ENCODE data around the gene FRMD4A.

Gene FRMD4A

DNA sequence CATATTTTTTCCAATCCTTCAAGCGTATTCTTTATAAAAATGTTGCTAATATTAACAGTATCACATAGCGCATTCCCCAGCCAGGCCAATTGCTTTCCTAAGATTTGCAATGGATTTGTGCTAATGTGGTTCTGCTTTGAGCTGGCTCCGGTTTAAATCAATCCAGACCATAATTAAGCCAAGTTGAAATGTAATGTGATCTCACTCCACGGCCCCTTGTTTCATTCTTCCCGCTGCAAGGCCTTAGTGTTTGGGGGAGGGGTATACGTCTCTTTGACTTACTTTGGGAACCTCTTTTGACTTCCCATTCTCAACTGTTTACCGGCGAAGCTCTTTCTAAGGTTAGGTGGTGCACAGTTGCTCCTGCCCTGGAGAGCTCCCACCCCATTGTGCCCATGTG, 657.6 kb downstream of the FRMD4A start:
- Histone ChIP-seq H3K27me3 (ENCODE audit: insufficient read depth, low read length, poor library complexity) (no peaks in the 10 kb centered on the region), H3K4me3 (ENCODE audit: low read depth in 1 of 2, low read length in 2 of 2) (no peak overlapping the region), H4K20me1 (ENCODE audit: insufficient read depth, low read length) (0 out of 2 replicates have a peak, but pooled peaks cover 3% of the 10 kb centered on the region), H2AFZ (ENCODE audit: low read depth, low read length) (no peak overlapping the region), H3K9me3 (ENCODE audit: insufficient read depth, low read length, severe bottlenecking) (no peaks in the 10 kb centered on the region), H3K4me1 (ENCODE audit: insufficient read depth, low read length) (no peaks in the 10 kb centered on the region), H3K27ac (ENCODE audit: low read length) (no peak overlapping the region), H3K36me3 (ENCODE audit: insufficient read depth, low read length) (peaks cover 68% of the 10 kb centered on the region), H3K4me2 (ENCODE audit: insufficient read depth, low read length) (no peak overlapping the region), H3K9ac (ENCODE audit: low read depth, low read length) (no peak overlapping the region), H3K79me2 (ENCODE audit: insufficient read depth, low read length) (0 out of 2 replicates have a peak, but pooled peaks cover under 1% of the 10 kb centered on the region)
- DNase-seq = no peak
- TF ChIP-seq CTCF (IDR thresholded peaks at IDR 0.05; ENCODE audit: borderline replicate concordance, extremely low read depth, low read length, poor library complexity, severe bottlenecking) (no peak), EZH2 (IDR thresholded peaks at IDR 0.05; ENCODE audit: borderline replicate concordance, low read depth, low read length, severe bottlenecking) (no peak)
- ATAC-seq (ENCODE audit: insufficient read depth, low read depth) = no peak

GRCh38 chr10:13672548-13672947, 658.2 kb downstream of the FRMD4A start:
- Histone ChIP-seq H3K27ac (ENCODE audit: low read length) (no peak overlapping the region), H3K36me3 (ENCODE audit: insufficient read depth, low read length) (peaks cover 71% of the 10 kb centered on the region)

GRCh38 chr10:13671904-13672303, 658.8 kb downstream of the FRMD4A start:
- no peak overlapping the region for H3K4me3 ChIP-seq (ENCODE audit: low read depth in 1 of 2, low read length in 2 of 2)
- no peak overlapping the region for H2AFZ ChIP-seq (ENCODE audit: low read depth, low read length)
- H3K36me3 ChIP-seq (ENCODE audit: insufficient read depth, low read length) = peaks cover 72% of the 10 kb centered on the region
- H3K27me3 ChIP-seq (ENCODE audit: insufficient read depth, low read length, poor library complexity) = no peaks in the 10 kb centered on the region
- ATAC-seq (ENCODE audit: insufficient read depth, low read depth) (no peak), DNase-seq (no peak)
- H4K20me1 ChIP-seq (ENCODE audit: insufficient read depth, low read length) = 0 out of 2 replicates have a peak, but pooled peaks cover 3% of the 10 kb centered on the region
- no peak overlapping the region for H3K27ac ChIP-seq (ENCODE audit: low read length)
- no peaks in the 10 kb centered on the region for H3K9me3 ChIP-seq (ENCODE audit: insufficient read depth, low read length, severe bottlenecking)
- no peaks in the 10 kb centered on the region for H3K4me1 ChIP-seq (ENCODE audit: insufficient read depth, low read length)
- H3K4me2 ChIP-seq (ENCODE audit: insufficient read depth, low read length) = no peak overlapping the region
- TF ChIP-seq EZH2 (IDR thresholded peaks at IDR 0.05; ENCODE audit: borderline replicate concordance, low read depth, low read length, severe bottlenecking) (no peak), CTCF (IDR thresholded peaks at IDR 0.05; ENCODE audit: borderline replicate concordance, extremely low read depth, low read length, poor library complexity, severe bottlenecking) (no peak)
- H3K9ac ChIP-seq (ENCODE audit: low read depth, low read length) = no peak overlapping the region
- H3K79me2 ChIP-seq (ENCODE audit: insufficient read depth, low read length) = no peaks in the 10 kb centered on the region

More at GRCh38 chr10:13672548-13672947, 658.2 kb downstream of the FRMD4A start:
- Histone ChIP-seq H3K9me3 (ENCODE audit: insufficient read depth, low read length, severe bottlenecking) (no peaks in the 10 kb centered on the region), H3K27me3 (ENCODE audit: insufficient read depth, low read length, poor library complexity) (no peaks in the 10 kb centered on the region), H3K4me3 (ENCODE audit: low read depth in 1 of 2, low read length in 2 of 2) (no peak overlapping the region), H2AFZ (ENCODE audit: low read depth, low read length) (no peak overlapping the region), H4K20me1 (ENCODE audit: insufficient read depth, low read length) (0 out of 2 replicates have a peak, but pooled peaks cover 3% of the 10 kb centered on the region), H3K79me2 (ENCODE audit: insufficient read depth, low read length) (no peaks in the 10 kb centered on the region), H3K4me1 (ENCODE audit: insufficient read depth, low read length) (no peaks in the 10 kb centered on the region), H3K4me2 (ENCODE audit: insufficient read depth, low read length) (no peak overlapping the region), H3K9ac (ENCODE audit: low read depth, low read length) (no peak overlapping the region)
- ATAC-seq (ENCODE audit: insufficient read depth, low read depth) = no peak
- TF ChIP-seq CTCF (IDR thresholded peaks at IDR 0.05; ENCODE audit: borderline replicate concordance, extremely low read depth, low read length, poor library complexity, severe bottlenecking) (no peak), EZH2 (IDR thresholded peaks at IDR 0.05; ENCODE audit: borderline replicate concordance, low read depth, low read length, severe bottlenecking) (no peak)
- no peak for DNase-seq

DNA sequence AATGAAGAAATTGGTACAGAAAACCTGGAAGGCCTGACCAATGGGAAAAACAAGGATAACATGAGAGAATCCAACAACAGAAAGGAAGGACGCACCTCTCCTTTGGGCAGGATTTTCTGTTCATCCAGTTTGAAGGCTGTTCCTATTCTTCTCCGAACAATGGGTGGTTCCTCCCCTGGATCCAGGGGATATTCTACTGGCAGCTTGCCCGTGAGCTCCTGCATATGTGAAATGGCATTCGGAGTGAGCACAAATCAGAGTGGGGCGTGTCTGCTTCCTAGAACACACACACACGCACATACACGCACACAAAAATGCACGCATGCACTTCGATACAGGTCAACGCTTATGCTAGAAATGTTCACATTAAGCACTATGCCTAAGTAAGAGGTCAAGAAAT, 660.4 kb downstream of the FRMD4A start:
- H3K27ac ChIP-seq (ENCODE audit: low read length) = no peak overlapping the region
- no peak for DNase-seq
- no peak overlapping the region for H3K9ac ChIP-seq (ENCODE audit: low read depth, low read length)
- ATAC-seq (ENCODE audit: insufficient read depth, low read depth) = no peak
- TF ChIP-seq EZH2 (IDR thresholded peaks at IDR 0.05; ENCODE audit: borderline replicate concordance, low read depth, low read length, severe bottlenecking) = no peak
- no peak for TF ChIP-seq CTCF (IDR thresholded peaks at IDR 0.05; ENCODE audit: borderline replicate concordance, extremely low read depth, low read length, poor library complexity, severe bottlenecking)
- no peak overlapping the region for H3K4me3 ChIP-seq (ENCODE audit: low read depth in 1 of 2, low read length in 2 of 2)
- H3K4me2 ChIP-seq (ENCODE audit: insufficient read depth, low read length) = no peak overlapping the region
- H3K9me3 ChIP-seq (ENCODE audit: insufficient read depth, low read length, severe bottlenecking) = no peaks in the 10 kb centered on the region
- no peaks in the 10 kb centered on the region for H3K27me3 ChIP-seq (ENCODE audit: insufficient read depth, low read length, poor library complexity)
- no peak overlapping the region for H2AFZ ChIP-seq (ENCODE audit: low read depth, low read length)
- peaks cover 81% of the 10 kb centered on the region for H3K36me3 ChIP-seq (ENCODE audit: insufficient read depth, low read length)
- 0 out of 2 replicates have a peak, but pooled peaks cover 3% of the 10 kb centered on the region for H4K20me1 ChIP-seq (ENCODE audit: insufficient read depth, low read length)
- H3K79me2 ChIP-seq (ENCODE audit: insufficient read depth, low read length) = no peaks in the 10 kb centered on the region
- H3K4me1 ChIP-seq (ENCODE audit: insufficient read depth, low read length) = no peaks in the 10 kb centered on the region
